ENCODE results near the gene ZNF445. TPM values are rescaled to one million over a fixed set of nuclear protein-coding genes. Genes with fewer than 3 reads are reported as not detected.
"Not testable (repeated sequence)": the region's sequence is repeated elsewhere in the genome, so short reads cannot be mapped to it uniquely, and the experiment has no call there.

Gene ZNF445
- total RNA-seq, 3 donors from 2014 or later = 10.0 to 26.4 (median 16.8) TPM

GRCh38 chr3:44506556-44506955, 29.1 kb upstream of the ZNF445 start:
- intact Hi-C loops (cut with DNase I, micrococcal nuclease) = no loop called here
- TF ChIP-seq CTCF (IDR thresholded peaks at IDR 0.05) = no peak
- Histone ChIP-seq H3K4me1 (ENCODE audit: low read depth) (peaks cover 16% of the 10 kb centered on the region), H3K9me3 (peaks cover 8% of the 10 kb centered on the region), H3K4me3 (no peak overlapping the region), H3K36me3 (ENCODE audit: low read depth) (no peaks in the 10 kb centered on the region)
- DNase-seq (no peak), ATAC-seq (no peak)

- H3K36me3 ChIP-seq (ENCODE audit: low read depth) = no peaks in the 10 kb centered on the region
- H3K4me3 ChIP-seq = no peak overlapping the region
- intact Hi-C loops (cut with DNase I, micrococcal nuclease) = no loop called here
- peaks cover 28% of the 10 kb centered on the region for H3K9me3 ChIP-seq
- TF ChIP-seq CTCF (IDR thresholded peaks at IDR 0.05) = no peak
- DNase-seq = no peak
- no peak for ATAC-seq
- H3K4me1 ChIP-seq (ENCODE audit: low read depth) = peaks cover 6% of the 10 kb centered on the region
These were observed 27.1 kb upstream of the ZNF445 start for GRCh38 chr3:44504566-44504965.

GRCh38 chr3:44503178-44503577, 25.7 kb upstream of the ZNF445 start:
- H3K36me3 ChIP-seq (ENCODE audit: low read depth); H3K4me3 ChIP-seq; H3K4me1 ChIP-seq (ENCODE audit: low read depth); ATAC-seq; DNase-seq; intact Hi-C loops (cut with DNase I, micrococcal nuclease): not testable (repeated sequence)
- peaks cover 42% of the 10 kb centered on the region for H3K9me3 ChIP-seq

GRCh38 chr3:44501971-44502370, 24.5 kb upstream of the ZNF445 start:
- ATAC-seq = no peak
- Histone ChIP-seq H3K4me3 (no peak overlapping the region), H3K4me1 (ENCODE audit: low read depth) (no peaks in the 10 kb centered on the region), H3K9me3 (peaks cover 53% of the 10 kb centered on the region), H3K36me3 (ENCODE audit: low read depth) (no peaks in the 10 kb centered on the region)
- intact Hi-C loops (cut with DNase I, micrococcal nuclease) = no loop called here
- DNase-seq = no peak
- TF ChIP-seq CTCF (IDR thresholded peaks at IDR 0.05) = no peak

GRCh38 chr3:44499899-44500168, 22.4 kb upstream of the ZNF445 start:
- H3K36me3 ChIP-seq (ENCODE audit: low read depth); DNase-seq; ATAC-seq; intact Hi-C loops (cut with DNase I, micrococcal nuclease); H3K4me1 ChIP-seq (ENCODE audit: low read depth); H3K4me3 ChIP-seq: not testable (repeated sequence)
- H3K9me3 ChIP-seq = peaks cover 65% of the 10 kb centered on the region

GRCh38 chr3:44499149-44499898, 21.9 kb upstream of the ZNF445 start:
- Histone ChIP-seq H3K4me1 (ENCODE audit: low read depth) (no peaks in the 10 kb centered on the region), H3K36me3 (ENCODE audit: low read depth) (no peaks in the 10 kb centered on the region), H3K4me3 (no peak overlapping the region), H3K9me3 (peaks cover 68% of the 10 kb centered on the region)
- DNase-seq = no peak
- no peak for ATAC-seq
- intact Hi-C loops (cut with DNase I, micrococcal nuclease) = no loop called here
- no peak for TF ChIP-seq CTCF (IDR thresholded peaks at IDR 0.05)
